Activated T-cell treated with anti-CD3 and anti-CD28 coated beads for 48 hours (primary cell): Measurements from ENCODE around the gene CAMKK2.

Source experiments
- DNase-seq: peaks from one replicate; pipeline ENCODE4 v3.0.0-alpha.2; 2020; ENCODE audit warnings: low read depth

The CAMKK2 gene

GRCh38 chr12:121196902-121197301 lies 99.6 kb downstream of the CAMKK2 start:
- no peak for DNase-seq

- DNase-seq, result no peak
Measured at GRCh38 chr12:121191151-121191550, 105.4 kb downstream of the CAMKK2 start.

GRCh38 chr12:121190523-121191031 lies 105.9 kb downstream of the CAMKK2 start:
- DNase-seq, result no peak

- no peak for DNase-seq
Measured at GRCh38 chr12:121189619-121190155, 106.8 kb downstream of the CAMKK2 start.

- DNase-seq, result no peak
Measured at GRCh38 chr12:121189131-121189530, 107.4 kb downstream of the CAMKK2 start.

GRCh38 chr12:121188227-121188626 lies 108.3 kb downstream of the CAMKK2 start:
- DNase-seq, result no peak
